Nephron (organoid): Measurements from ENCODE around the gene SAT1.

ENCODE experiments used
- H3K27ac Mint-ChIP-seq, 3 experiments: 2 replicates each; pipeline ENCODE4 v1.8.0; 2020; ENCODE audit warnings: mixed read lengths in 3 of 3, mild to moderate bottlenecking in 2 of 3, moderate library complexity in 1 of 3
- H3K27me3 Mint-ChIP-seq: 2 replicates; pipeline ENCODE4 v1.8.0; 2021; ENCODE audit warnings: low read depth, mild to moderate bottlenecking, moderate library complexity, mixed read lengths
- H3K36me3 Mint-ChIP-seq: 2 replicates; pipeline ENCODE4 v1.8.0; 2020; ENCODE audit warnings: low read depth, mixed read lengths
- H3K4me1 Mint-ChIP-seq: 2 replicates; pipeline ENCODE4 v1.8.0; 2020; ENCODE audit warnings: mixed read lengths
- H3K4me3 Mint-ChIP-seq, 3 experiments: 2 replicates each; pipeline ENCODE4 v1.8.0; 2020; ENCODE audit warnings: mild to moderate bottlenecking in 3 of 3, mixed read lengths in 3 of 3, moderate library complexity in 2 of 3
- H3K9me3 Mint-ChIP-seq: 2 replicates; pipeline ENCODE4 v1.8.0; 2020; ENCODE audit warnings: mixed read lengths
- CTCF ChIP-seq, 3 experiments: fragments of 200-600 bp; sonication (generic); IDR thresholded peaks; one replicate each; pipeline ENCODE4 v1.5.0; 2021; ENCODE audit warnings: antibody characterized with exemption in 3 of 3; ENCODE audit not compliant: unreplicated experiment in 3 of 3

Gene SAT1

GRCh38 chrX:23804578-23804977, 21.6 kb downstream of the SAT1 start:
- Mint-ChIP-seq H3K36me3 (no peaks in the 10 kb centered on the region), H3K27ac (peak overlapping the region; percentile 32 to 93 (median 69)), H3K4me3 (no peak overlapping the region), H3K9me3 (no peaks in the 10 kb centered on the region), H3K27me3 (no peaks in the 10 kb centered on the region), H3K4me1 (peaks cover 21% of the 10 kb centered on the region)
- TF ChIP-seq CTCF (IDR thresholded peaks at IDR 0.05; ENCODE audit: unreplicated experiment in 3 of 3): no peak

GRCh38 chrX:23805389-23805788, 22.4 kb downstream of the SAT1 start:
- Mint-ChIP-seq H3K4me1 (peaks cover 19% of the 10 kb centered on the region), H3K4me3 (no peak overlapping the region), H3K9me3 (no peaks in the 10 kb centered on the region), H3K36me3 (no peaks in the 10 kb centered on the region), H3K27me3 (no peaks in the 10 kb centered on the region), H3K27ac (peak overlapping the region in 2 of 3 experiments; percentile 20 to 71)
- no peak for TF ChIP-seq CTCF (IDR thresholded peaks at IDR 0.05; ENCODE audit: unreplicated experiment in 3 of 3)

GRCh38 chrX:23810279-23810678, 27.3 kb downstream of the SAT1 start:
- no peaks in the 10 kb centered on the region for H3K36me3 Mint-ChIP-seq
- TF ChIP-seq CTCF (IDR thresholded peaks at IDR 0.05; ENCODE audit: unreplicated experiment in 3 of 3): no peak

GRCh38 chrX:23811108-23811651, 28.2 kb downstream of the SAT1 start:
- no peaks in the 10 kb centered on the region for H3K9me3 Mint-ChIP-seq
- peak overlapping the region; percentile 10 to 25 (median 22) for H3K27ac Mint-ChIP-seq
- no peaks in the 10 kb centered on the region for H3K27me3 Mint-ChIP-seq
- peak overlapping the region in 2 of 3 experiments; percentile 26 to 45 for H3K4me3 Mint-ChIP-seq
- TF ChIP-seq CTCF (IDR thresholded peaks at IDR 0.05; ENCODE audit: unreplicated experiment in 3 of 3): no peak
- no peaks in the 10 kb centered on the region for H3K36me3 Mint-ChIP-seq
- peaks cover 13% of the 10 kb centered on the region for H3K4me1 Mint-ChIP-seq

More at GRCh38 chrX:23810279-23810678, 27.3 kb downstream of the SAT1 start:
- Mint-ChIP-seq H3K9me3 (no peaks in the 10 kb centered on the region), H3K27ac (peak overlapping the region in 2 of 3 experiments; percentile 10 to 24), H3K4me1 (peaks cover 13% of the 10 kb centered on the region), H3K4me3 (no peak overlapping the region), H3K27me3 (no peaks in the 10 kb centered on the region)

GRCh38 chrX:23811656-23812055, 28.7 kb downstream of the SAT1 start:
- H3K36me3 Mint-ChIP-seq: no peaks in the 10 kb centered on the region
- no peak for TF ChIP-seq CTCF (IDR thresholded peaks at IDR 0.05; ENCODE audit: unreplicated experiment in 3 of 3)
- peaks cover 13% of the 10 kb centered on the region for H3K4me1 Mint-ChIP-seq
- H3K9me3 Mint-ChIP-seq: no peaks in the 10 kb centered on the region
- peak overlapping the region in 1 of 3 experiments; percentile 13 for H3K4me3 Mint-ChIP-seq
- peak overlapping the region; percentile 10 to 25 (median 22) for H3K27ac Mint-ChIP-seq
- H3K27me3 Mint-ChIP-seq: no peaks in the 10 kb centered on the region

GRCh38 chrX:23813808-23814207, 30.8 kb downstream of the SAT1 start:
- Mint-ChIP-seq H3K27me3 (no peaks in the 10 kb centered on the region), H3K4me3 (no peak overlapping the region)

More at GRCh38 chrX:23813808-23814207, 30.8 kb downstream of the SAT1 start:
- H3K4me1 Mint-ChIP-seq: peaks cover 5% of the 10 kb centered on the region
- H3K9me3 Mint-ChIP-seq: no peaks in the 10 kb centered on the region
- H3K36me3 Mint-ChIP-seq: no peaks in the 10 kb centered on the region
- no peak for TF ChIP-seq CTCF (IDR thresholded peaks at IDR 0.05; ENCODE audit: unreplicated experiment in 3 of 3)
- H3K27ac Mint-ChIP-seq: no peak overlapping the region
